Forelimb muscle (tissue), 1 donor: ENCODE results near the gene GOLGA6L10. TPM values are rescaled to one million over a fixed set of nuclear protein-coding genes. Genes with fewer than 3 reads are reported as not detected.
"Not testable (repeated sequence)": the region's sequence is repeated elsewhere in the genome, so short reads cannot be mapped to it uniquely, and the experiment has no call there.

Experiments used
- DNase-seq: peaks from one replicate; pipeline ENCODE4 v3.0.0-alpha.2; 2013; ENCODE audit warnings: low read depth
- polyA plus RNA-seq: library from polyadenylated mRNA; unstranded; fragments of 120-200 nt; gene quantifications from one replicate; pipeline ENCODE4 v1.2.1, GENCODE V29; 2013; ENCODE audit not compliant: insufficient read length

Gene GOLGA6L10
- polyA plus RNA-seq, 1 donor: 2.8 TPM

GRCh38 chr15:82342632-82343374 lies 6.5 kb downstream of the GOLGA6L10 start:
- DNase-seq: not testable (repeated sequence)

- not testable (repeated sequence) for DNase-seq
Observed at GRCh38 chr15:82338573-82338972, 10.7 kb downstream of the GOLGA6L10 start.

DNA sequence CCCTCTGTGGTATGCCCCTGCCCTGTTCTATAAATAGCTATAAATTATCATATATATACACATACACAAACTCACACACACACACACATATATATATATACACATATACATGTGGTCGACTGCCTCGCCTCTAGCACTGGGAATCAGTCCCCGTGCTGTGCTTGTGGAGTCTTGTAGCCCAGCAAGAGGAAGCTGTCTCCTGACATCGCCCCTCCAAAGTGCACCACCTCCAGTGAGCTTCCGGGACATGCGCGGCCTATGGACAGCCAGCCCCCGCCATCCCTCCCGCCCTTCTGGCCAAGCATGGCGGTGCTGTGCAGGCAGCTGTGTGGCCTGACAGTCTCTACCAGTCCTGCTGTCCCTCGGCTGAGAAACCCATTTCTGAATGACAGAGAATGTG lies 11.2 kb downstream of the GOLGA6L10 start:
- not testable (repeated sequence) for DNase-seq

DNA sequence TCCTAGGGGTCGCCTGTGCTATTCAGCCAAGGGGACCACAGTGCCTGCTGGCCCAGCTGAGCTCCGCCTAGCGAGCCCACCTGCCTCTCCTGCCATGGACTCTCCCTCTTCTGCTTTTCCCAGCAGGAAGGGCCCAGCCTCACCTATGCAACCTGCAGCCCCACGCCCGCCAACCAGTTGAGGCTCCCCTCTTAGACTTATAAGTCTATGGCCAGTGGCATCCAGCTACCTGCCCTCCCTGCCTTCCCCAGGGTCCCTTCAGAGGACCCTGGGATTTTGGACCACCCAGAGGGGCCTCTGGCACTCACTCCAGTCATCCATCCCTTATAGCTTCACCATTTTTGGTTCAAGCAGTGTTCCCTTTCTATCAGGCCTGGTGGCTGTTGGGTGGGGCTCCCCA lies 12.2 kb downstream of the GOLGA6L10 start:
- not testable (repeated sequence) for DNase-seq

DNA sequence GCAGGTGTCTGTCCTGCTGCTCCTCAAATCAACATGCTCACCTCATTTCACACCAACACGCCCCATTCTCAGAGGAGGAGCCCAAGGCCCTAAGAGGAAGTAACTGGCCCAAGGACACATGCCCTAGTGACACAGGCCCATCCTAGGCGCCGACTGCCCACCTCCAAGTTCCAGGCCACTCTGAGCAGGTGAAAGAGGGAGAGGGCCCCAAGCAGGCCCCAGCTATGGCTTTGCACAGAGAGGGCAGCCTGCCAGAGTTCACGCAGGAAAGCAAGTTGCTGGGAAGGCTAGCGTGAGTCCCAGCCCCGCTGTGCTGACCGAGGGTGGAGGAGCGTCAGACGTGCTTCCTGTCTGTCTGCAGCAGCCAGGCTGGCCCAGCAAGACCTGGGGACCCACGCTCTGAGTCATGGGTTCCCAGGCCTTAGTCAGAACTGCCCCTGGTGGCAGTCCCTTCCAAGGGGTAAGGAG lies 13.1 kb downstream of the GOLGA6L10 start:
- not testable (repeated sequence) for DNase-seq

- not testable (repeated sequence) for DNase-seq
Observed at GRCh38 chr15:82335006-82335405, 14.3 kb downstream of the GOLGA6L10 start.

GRCh38 chr15:82334554-82334932 lies 14.7 kb downstream of the GOLGA6L10 start:
- DNase-seq: not testable (repeated sequence)

DNA sequence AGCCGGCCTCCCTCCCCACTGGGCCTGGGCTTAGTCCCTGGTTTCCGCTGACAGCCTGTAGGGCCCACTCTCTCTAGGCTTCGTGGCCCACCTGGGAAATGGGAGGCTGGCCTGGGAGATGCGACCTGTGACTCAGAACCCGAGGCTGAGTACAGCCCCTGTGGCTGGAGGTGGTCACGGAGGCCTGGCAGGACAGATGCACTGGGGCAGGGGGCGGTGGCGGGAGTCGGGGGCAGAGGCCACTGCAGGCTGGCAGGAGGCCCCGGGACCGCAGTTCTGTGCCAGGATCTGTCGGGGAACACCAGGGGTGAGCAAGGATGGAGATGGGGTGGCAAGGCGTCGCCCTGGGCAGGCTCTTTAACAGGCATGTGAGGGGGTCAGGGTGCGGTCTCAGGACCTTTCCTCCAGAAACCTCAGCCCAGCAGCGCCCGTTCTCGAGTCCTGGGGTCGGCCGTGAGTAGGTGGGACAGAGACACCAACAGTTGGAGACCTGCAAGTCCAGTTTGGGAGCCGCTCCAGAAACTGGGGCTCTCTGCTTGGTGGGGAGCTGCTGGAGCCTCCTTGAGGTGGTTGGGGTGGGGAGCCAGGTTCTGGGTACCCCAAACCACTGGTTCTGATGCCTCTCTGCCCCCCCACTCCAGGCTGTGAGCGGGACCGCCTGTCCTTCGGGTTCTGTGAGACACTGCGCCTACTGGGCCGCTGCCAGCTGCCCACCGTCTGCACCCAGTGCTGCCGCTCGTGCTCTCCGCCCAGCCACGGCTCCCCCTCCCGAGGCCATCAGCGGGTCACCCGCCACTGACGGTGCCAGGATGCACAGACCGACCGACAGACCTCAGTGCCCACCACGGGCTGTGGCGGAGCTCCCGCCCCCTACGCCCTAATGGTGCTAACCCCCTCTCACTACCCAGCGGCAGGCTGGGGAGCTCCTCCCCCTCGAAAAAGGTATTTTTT lies 15.4 kb downstream of the GOLGA6L10 start:
- DNase-seq: not testable (repeated sequence)

DNA sequence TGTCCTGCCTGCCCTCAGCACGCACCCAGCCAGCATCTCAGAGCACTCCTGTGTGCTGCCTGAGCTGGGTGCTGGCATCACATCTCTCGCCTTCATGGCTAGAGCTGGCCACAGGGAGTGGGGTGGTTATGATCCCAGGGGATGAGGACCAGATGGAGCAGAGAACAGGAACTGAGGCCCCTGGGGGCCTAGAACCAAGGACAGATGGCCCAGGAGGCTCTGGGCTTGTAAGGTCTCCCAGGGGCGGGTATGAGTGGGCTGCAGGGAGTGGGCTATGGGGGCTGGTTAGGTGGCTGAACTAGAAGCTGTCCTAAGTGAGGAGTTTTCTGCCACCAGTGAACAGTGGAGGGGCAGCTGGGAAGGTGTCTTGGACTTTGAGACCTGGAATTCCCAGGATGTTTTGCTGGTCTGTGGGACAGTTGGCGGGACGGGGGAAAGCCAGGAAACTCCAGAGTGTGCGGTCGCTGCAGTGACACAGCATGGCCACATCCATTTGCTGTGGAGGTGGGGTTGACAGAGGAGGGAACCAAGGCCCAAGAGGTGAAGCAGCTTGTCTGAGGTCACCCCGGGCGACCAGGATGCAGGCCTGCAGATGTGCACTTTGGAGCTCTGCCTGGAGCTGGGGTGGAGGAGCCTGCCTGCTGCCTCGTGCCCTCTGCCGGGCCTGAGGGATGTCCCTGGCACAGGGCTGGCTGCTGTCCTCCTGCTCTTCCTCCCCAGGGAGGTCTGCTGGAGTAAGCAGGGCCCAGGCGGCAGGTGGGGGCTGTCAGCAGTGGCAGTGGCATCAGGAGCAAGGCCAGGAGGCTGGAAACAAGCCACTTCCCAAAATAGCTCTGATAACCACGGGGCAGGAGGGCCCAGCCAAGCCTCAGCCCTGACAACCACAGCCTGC lies 16.3 kb downstream of the GOLGA6L10 start:
- DNase-seq: not testable (repeated sequence)

DNA sequence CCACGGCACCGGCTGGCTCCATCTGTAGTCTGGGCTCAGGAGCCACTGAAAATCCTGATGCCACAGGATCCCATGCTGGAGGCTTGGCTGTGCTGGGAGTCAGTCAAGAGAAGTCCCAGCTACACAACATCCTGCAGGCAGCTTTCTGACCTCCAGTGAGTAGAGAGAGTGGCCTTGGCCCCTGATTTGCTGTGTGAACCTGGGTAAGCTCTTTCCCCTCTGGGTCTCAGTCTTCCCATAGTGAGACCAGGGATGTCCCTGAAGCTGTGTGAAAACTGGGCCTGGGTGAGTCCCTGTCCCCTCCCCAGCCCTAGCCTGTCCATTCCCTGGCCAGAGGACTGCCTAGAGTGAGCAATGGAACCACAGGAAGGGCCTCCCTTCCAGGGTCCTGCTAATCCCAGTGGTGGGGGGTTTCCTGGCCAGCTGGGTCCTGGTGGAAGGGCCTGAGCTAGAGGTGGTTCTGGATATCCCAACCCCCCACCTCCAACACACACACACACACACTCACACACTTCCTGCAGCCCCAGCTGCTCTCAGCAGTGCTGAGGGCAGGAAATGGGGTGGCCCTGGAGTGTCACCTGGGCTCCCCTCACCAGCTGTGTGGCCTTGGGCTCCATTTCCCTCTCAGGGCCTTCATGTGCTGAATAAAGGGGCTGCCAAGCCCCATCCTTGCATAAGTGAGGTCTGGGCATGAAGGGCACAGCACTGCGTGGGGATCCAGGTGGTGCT lies 17.5 kb downstream of the GOLGA6L10 start:
- not testable (repeated sequence) for DNase-seq

- not testable (repeated sequence) for DNase-seq
Observed at GRCh38 chr15:82330921-82331320, 18.4 kb downstream of the GOLGA6L10 start.

DNA sequence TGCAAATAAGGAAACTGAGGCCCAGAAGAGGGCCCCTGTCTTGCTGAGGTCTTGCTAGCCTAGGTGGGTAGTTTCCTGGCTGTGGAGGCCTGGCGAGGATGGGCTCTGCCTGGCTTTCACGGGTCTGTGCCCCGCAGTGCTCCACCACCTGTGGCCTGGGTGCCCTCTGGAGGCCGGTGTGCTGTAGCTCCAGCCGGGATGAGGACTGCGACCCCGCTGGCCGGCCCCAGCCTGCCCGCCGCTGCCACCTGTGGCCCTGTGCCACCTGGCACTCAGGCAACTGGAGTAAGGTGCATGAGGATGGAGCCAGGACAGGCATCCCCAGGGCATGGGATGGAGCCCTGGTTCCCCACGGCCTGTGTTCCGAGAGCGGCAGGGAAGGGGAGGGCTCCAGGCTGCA lies 20.2 kb downstream of the GOLGA6L10 start:
- not testable (repeated sequence) for DNase-seq

GRCh38 chr15:82327372-82327771 lies 21.9 kb downstream of the GOLGA6L10 start:
- DNase-seq: not testable (repeated sequence)

DNA sequence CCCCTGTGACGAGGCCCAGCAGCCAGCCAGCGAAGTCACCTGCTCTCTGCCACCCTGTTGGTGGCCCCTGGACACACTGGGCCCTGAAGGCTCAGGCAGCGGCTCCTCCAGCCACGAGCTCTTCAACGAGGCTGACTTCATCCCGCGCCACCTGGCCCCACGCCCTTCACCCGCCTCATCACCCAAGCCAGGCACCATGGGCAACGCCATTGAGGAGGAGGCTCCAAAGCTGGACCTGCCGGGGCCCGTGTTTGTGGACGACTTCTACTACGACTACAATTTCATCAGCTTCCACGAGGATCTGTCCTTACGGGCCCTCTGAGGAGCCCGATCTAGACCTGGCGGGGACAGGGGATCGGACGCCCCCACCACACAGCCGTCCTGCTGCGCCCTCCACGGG lies 22.4 kb downstream of the GOLGA6L10 start:
- DNase-seq: not testable (repeated sequence)

GRCh38 chr15:82325646-82326045 lies 23.6 kb downstream of the GOLGA6L10 start:
- not testable (repeated sequence) for DNase-seq

DNA sequence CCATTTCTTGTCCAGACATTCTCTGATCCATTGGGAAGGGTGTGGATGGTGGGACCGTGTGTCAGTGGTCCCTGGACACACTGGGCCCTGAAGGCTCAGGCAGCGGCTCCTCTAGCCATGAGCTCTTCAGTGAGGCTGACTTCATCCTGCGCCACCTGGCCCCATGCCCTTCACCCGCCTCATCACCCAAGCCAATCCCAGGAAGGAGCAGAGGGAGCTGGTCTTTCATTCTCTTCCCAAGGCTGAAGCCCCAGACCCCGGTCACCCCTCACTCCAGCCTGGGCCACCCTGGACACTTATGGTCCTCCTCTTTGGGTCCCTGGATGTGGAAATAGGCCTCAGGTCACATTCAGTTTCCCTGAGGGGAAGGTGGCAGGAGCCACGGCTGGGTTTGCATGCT lies 24.4 kb downstream of the GOLGA6L10 start:
- DNase-seq: not testable (repeated sequence)

DNA sequence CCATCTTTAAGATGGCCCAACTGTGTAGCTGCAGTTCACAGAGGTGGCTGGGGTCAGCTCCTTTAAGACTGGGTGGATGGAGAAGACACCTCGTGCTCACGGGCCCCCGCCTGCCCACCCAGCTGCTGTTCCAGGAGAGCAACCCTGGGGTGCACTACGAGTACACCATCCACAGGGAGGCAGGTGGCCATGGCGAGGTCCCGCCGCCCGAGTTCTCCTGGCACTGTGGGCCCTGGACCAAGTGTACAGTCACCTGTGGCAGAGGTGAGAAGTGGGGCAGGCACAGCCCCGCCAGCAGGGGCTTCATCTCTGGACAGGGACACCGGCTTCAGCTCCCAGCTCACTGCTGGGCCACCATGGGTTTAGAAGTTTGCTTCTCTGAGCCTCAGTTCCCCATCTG lies 26.8 kb downstream of the GOLGA6L10 start:
- DNase-seq: not testable (repeated sequence)

DNA sequence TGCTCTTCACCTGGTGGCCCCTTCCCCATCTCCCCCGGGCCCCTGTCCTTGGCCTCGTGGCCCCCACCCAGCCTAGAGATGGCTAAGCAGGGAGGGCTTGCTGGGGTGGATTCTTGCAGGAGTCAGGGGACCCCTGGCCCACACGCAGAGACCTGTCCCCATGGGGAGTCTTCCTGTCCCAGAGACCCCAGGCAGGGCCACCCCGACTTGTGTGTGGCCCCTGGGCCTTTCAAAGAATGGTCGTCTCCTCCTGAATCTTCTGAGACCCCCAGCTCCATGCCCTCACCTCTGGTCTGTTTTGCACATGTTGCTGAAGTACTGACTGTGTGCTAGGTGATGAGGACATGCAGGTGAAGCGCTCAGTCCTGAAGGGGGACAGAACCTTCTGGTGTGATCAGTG lies 28.4 kb downstream of the GOLGA6L10 start:
- DNase-seq: not testable (repeated sequence)

DNA sequence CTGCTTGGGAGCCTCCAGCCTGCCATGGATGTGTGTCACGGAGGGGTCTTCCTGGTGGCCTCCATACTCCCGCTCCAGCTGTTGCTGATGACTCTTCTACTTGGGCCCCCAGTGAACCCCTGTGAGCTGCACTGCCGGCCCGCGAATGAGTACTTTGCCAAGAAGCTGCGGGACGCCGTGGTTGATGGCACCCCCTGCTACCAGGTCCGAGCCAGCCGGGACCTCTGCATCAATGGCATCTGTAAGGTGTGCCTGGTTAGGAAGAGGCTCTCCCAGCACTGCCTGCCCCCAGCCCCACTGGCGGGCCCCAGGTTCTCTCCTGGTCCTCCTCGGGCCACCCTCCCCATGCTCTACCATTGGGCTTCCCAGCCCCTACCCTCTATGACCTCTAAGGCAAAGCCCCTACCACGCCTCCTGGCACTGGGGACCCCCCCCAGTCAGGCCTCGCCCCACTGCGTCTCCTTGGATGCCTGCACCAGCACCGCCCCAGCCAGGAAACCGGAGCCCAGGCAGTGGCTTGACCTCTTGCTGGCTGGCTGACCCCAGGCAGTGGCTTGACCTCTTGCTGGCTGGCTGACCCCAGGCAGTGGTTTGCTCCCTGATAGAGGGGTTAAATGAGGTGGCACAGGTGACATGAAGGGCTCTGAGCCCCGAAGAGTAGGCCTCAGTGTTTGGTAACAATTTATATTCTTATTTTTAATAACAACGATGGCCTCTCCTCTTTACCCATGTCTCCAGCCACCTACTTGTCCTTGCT lies 29.6 kb downstream of the GOLGA6L10 start:
- not testable (repeated sequence) for DNase-seq

GRCh38 chr15:82318281-82318680 lies 31.0 kb downstream of the GOLGA6L10 start:
- not testable (repeated sequence) for DNase-seq
